ENCODE results near the gene G3BP1.

The G3BP1 gene

DNA sequence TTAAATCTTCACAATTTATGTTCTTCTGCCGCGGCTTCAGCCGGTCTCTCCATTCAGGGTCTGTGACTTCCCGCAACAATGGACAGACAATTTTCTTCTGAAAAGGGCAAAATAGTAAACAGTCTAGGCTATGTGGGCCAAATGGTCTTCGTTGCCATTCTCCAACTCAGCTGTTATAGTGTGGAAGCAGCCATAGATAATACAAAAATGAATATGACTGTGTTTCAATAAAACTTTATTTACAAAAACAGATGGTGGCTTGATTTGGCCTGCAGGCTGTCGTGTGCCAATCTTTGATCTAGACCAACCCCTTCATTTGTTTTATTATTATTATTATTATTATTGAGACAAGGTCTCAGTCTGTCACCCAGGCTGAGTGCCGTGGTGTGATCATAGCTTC, 41.4 kb upstream of the G3BP1 start:
- no peak for TF ChIP-seq POLR2AphosphoS5 (IDR thresholded peaks at IDR 0.05; ENCODE audit: low read depth)
- no peak for TF ChIP-seq GABPA (IDR thresholded peaks at IDR 0.05; ENCODE audit: low read depth)
- TF ChIP-seq, protein P1, sequence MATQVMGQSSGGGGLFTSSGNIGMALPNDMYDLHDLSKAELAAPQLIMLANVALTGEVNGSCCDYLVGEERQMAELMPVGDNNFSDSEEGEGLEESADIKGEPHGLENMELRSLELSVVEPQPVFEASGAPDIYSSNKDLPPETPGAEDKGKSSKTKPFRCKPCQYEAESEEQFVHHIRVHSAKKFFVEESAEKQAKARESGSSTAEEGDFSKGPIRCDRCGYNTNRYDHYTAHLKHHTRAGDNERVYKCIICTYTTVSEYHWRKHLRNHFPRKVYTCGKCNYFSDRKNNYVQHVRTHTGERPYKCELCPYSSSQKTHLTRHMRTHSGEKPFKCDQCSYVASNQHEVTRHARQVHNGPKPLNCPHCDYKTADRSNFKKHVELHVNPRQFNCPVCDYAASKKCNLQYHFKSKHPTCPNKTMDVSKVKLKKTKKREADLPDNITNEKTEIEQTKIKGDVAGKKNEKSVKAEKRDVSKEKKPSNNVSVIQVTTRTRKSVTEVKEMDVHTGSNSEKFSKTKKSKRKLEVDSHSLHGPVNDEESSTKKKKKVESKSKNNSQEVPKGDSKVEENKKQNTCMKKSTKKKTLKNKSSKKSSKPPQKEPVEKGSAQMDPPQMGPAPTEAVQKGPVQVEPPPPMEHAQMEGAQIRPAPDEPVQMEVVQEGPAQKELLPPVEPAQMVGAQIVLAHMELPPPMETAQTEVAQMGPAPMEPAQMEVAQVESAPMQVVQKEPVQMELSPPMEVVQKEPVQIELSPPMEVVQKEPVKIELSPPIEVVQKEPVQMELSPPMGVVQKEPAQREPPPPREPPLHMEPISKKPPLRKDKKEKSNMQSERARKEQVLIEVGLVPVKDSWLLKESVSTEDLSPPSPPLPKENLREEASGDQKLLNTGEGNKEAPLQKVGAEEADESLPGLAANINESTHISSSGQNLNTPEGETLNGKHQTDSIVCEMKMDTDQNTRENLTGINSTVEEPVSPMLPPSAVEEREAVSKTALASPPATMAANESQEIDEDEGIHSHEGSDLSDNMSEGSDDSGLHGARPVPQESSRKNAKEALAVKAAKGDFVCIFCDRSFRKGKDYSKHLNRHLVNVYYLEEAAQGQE (IDR thresholded peaks at IDR 0.05; ENCODE audit: insufficient replicate concordance, low read depth): no peak
- TF ChIP-seq, protein P2, sequence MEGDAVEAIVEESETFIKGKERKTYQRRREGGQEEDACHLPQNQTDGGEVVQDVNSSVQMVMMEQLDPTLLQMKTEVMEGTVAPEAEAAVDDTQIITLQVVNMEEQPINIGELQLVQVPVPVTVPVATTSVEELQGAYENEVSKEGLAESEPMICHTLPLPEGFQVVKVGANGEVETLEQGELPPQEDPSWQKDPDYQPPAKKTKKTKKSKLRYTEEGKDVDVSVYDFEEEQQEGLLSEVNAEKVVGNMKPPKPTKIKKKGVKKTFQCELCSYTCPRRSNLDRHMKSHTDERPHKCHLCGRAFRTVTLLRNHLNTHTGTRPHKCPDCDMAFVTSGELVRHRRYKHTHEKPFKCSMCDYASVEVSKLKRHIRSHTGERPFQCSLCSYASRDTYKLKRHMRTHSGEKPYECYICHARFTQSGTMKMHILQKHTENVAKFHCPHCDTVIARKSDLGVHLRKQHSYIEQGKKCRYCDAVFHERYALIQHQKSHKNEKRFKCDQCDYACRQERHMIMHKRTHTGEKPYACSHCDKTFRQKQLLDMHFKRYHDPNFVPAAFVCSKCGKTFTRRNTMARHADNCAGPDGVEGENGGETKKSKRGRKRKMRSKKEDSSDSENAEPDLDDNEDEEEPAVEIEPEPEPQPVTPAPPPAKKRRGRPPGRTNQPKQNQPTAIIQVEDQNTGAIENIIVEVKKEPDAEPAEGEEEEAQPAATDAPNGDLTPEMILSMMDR (IDR thresholded peaks at IDR 0.05; ENCODE audit: insufficient read depth, low read length): no peak
- TF ChIP-seq SPI1 (IDR thresholded peaks at IDR 0.05; ENCODE audit: borderline replicate concordance, low read depth): no peak
- no peaks in the 10 kb centered on the region for H3K27me3 ChIP-seq (ENCODE audit: insufficient read depth, poor library complexity, severe bottlenecking)
- no peak overlapping the region for H3K4me3 ChIP-seq (replicated peaks; ENCODE audit: insufficient read depth, low read length)
- DNase-seq (ENCODE audit: low read depth in 1 of 2, low spot score in 1 of 2): no peak
- H3K27ac ChIP-seq (replicated peaks): no peak overlapping the region

DNA sequence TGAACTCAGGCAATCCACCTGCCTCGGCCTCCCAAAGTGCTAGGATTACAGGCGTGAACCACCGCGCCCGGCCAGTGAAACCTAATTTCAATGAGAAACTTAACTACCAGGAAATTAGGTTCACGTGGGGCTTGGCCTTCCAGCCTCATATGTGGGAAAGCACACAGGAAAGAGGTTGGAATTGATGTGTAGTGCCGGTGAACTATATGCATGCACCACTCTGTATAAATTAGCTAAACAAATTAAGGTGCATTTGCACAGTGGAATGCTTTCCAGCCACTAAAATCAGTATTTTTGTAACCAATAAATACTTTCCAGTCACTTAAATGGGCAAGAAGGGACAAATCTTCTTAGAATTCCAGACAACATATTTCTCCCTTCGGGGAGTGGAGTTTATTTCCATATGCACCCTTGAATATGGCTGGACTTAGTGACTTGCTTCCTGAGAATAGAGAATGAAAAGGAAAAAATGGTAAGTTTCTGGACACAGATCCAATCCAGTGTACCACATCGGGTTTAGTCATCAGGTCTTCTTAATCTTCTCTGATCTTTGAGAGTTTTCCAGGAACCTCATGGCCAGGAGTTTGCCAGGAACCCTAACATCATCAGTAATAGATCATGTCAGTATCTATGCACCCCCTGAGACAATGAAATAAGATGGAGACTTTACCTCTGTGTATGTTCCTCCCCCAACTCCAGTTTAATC, 38.2 kb upstream of the G3BP1 start:
- H3K27me3 ChIP-seq (ENCODE audit: insufficient read depth, poor library complexity, severe bottlenecking): no peaks in the 10 kb centered on the region
- TF ChIP-seq SPI1 (IDR thresholded peaks at IDR 0.05; ENCODE audit: borderline replicate concordance, low read depth): no peak
- no peak for TF ChIP-seq GABPA (IDR thresholded peaks at IDR 0.05; ENCODE audit: low read depth)
- TF ChIP-seq POLR2AphosphoS5 (IDR thresholded peaks at IDR 0.05; ENCODE audit: low read depth): no peak
- TF ChIP-seq, protein P1 (IDR thresholded peaks at IDR 0.05; ENCODE audit: insufficient replicate concordance, low read depth): no peak
- TF ChIP-seq, protein P2 (IDR thresholded peaks at IDR 0.05; ENCODE audit: insufficient read depth, low read length): no peak
- H3K4me3 ChIP-seq (replicated peaks; ENCODE audit: insufficient read depth, low read length): no peak overlapping the region
- H3K27ac ChIP-seq (replicated peaks): no peak overlapping the region
- no peak for DNase-seq (ENCODE audit: low read depth in 1 of 2, low spot score in 1 of 2)

DNA sequence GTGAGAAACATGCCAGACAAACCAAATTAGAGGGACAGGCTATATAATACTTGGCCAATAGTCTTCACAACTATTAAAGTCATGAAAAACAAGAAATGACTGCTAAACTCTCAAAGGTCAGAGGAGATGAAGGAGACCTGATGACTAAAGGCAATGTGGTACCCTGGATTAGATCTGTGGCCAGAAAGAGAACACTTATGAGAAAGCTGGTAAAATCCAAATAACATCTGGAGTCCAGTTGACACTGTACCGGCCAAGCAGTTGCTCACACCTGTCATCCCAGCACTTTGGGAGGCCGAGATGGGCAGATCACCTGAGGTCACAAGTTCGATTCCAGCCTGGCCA, 37.7 kb upstream of the G3BP1 start:
- H3K4me3 ChIP-seq (replicated peaks; ENCODE audit: insufficient read depth, low read length): no peak overlapping the region
- no peaks in the 10 kb centered on the region for H3K27me3 ChIP-seq (ENCODE audit: insufficient read depth, poor library complexity, severe bottlenecking)
- no peak overlapping the region for H3K27ac ChIP-seq (replicated peaks)
- no peak for DNase-seq (ENCODE audit: low read depth in 1 of 2, low spot score in 1 of 2)
- no peak for TF ChIP-seq GABPA (IDR thresholded peaks at IDR 0.05; ENCODE audit: low read depth)
- TF ChIP-seq, protein P2 (IDR thresholded peaks at IDR 0.05; ENCODE audit: insufficient read depth, low read length): no peak
- TF ChIP-seq, protein P1 (IDR thresholded peaks at IDR 0.05; ENCODE audit: insufficient replicate concordance, low read depth): no peak
- TF ChIP-seq SPI1 (IDR thresholded peaks at IDR 0.05; ENCODE audit: borderline replicate concordance, low read depth): no peak
- no peak for TF ChIP-seq POLR2AphosphoS5 (IDR thresholded peaks at IDR 0.05; ENCODE audit: low read depth)
